WTC11 (cell line): Measurements from ENCODE around the gene GLT1D1.

Experiments
- ARID4B ChIP-seq: sonication (generic); formaldehyde crosslinking; IDR thresholded peaks from 2 replicates; pipeline ENCODE4 v1.8.0; 2023; ENCODE audit warnings: missing genetic modification reagents, mild to moderate bottlenecking, borderline replicate concordance
- CTCF ChIP-seq: fragments of 200-600 bp; IDR thresholded peaks from 2 replicates; pipeline ENCODE4 v1.8.0; 2022; ENCODE audit warnings: antibody characterized with exemption
- FOXK1 ChIP-seq: sonication (generic); formaldehyde crosslinking; IDR thresholded peaks from 2 replicates; pipeline ENCODE4 v1.8.0; 2022; ENCODE audit warnings: mild to moderate bottlenecking, moderate library complexity, missing genetic modification reagents
- FOXP4 ChIP-seq: sonication (generic); formaldehyde crosslinking; IDR thresholded peaks from 2 replicates; pipeline ENCODE4 v1.8.0; 2022; ENCODE audit warnings: mild to moderate bottlenecking, missing genetic modification reagents
- HMGA2 ChIP-seq: fragments of 250-450 bp; sonication (Bioruptor Pico); IDR thresholded peaks from 2 replicates; pipeline ENCODE4 v1.4.0; 2021; ENCODE audit warnings: mild to moderate bottlenecking, moderate library complexity
- NR2C2 ChIP-seq: sonication (generic); formaldehyde crosslinking; IDR thresholded peaks from 2 replicates; pipeline ENCODE4 v1.8.0; 2022; ENCODE audit warnings: mild to moderate bottlenecking, missing genetic modification reagents
- PRRX2 ChIP-seq: fragments of 250-450 bp; sonication (Bioruptor Pico); IDR thresholded peaks from 2 replicates; pipeline ENCODE4 v1.8.0; 2021; ENCODE audit warnings: mild to moderate bottlenecking
- SMAD4 ChIP-seq: sonication (generic); formaldehyde crosslinking; IDR thresholded peaks from 2 replicates; pipeline ENCODE4 v1.8.0; 2022; ENCODE audit warnings: mild to moderate bottlenecking, missing genetic modification reagents
- SP1 ChIP-seq: sonication (generic); formaldehyde crosslinking; conservative IDR thresholded peaks from 2 replicates; pipeline ENCODE4 v1.8.1; 2022; ENCODE audit warnings: missing genetic modification reagents
- TEAD4 ChIP-seq: sonication (generic); formaldehyde crosslinking; IDR thresholded peaks from 2 replicates; pipeline ENCODE4 v1.8.0; 2022; ENCODE audit warnings: mild to moderate bottlenecking, missing genetic modification reagents
- TP53 ChIP-seq: sonication (generic); formaldehyde crosslinking; IDR thresholded peaks from 2 replicates; pipeline ENCODE4 v1.8.1; 2023; ENCODE audit warnings: mild to moderate bottlenecking, missing genetic modification reagents
- USF2 ChIP-seq: sonication (generic); formaldehyde crosslinking; IDR thresholded peaks from 2 replicates; pipeline ENCODE4 v1.8.1; 2023; ENCODE audit warnings: mild to moderate bottlenecking, missing genetic modification reagents, moderate library complexity
- ZNF512 ChIP-seq: sonication (generic); formaldehyde crosslinking; IDR thresholded peaks from 2 replicates; pipeline ENCODE4 v1.8.1; 2022; ENCODE audit warnings: missing genetic modification reagents, borderline replicate concordance

GRCh38 chr12:129025055-129025454 is 171.8 kb downstream of the GLT1D1 start:
- TF ChIP-seq PRRX2 (no peak), CTCF (no peak), HMGA2 (no peak), SP1 (no peak), ARID4B (CRISPR knock-in tag) (no peak), USF2 (CRISPR knock-in tag) (no peak), FOXK1 (CRISPR knock-in tag) (no peak), SMAD4 (CRISPR knock-in tag) (no peak), ZNF512 (no peak), TEAD4 (CRISPR knock-in tag) (no peak), NR2C2 (CRISPR knock-in tag) (no peak), FOXP4 (CRISPR knock-in tag) (no peak), TP53 (no peak)
